Progenitor cell of endocrine pancreas (in vitro differentiated cells): ENCODE results near the gene SENP5. TPM values are rescaled to one million over a fixed set of nuclear protein-coding genes. Genes with fewer than 3 reads are reported as not detected.
"Not testable (repeated sequence)": the region's sequence is repeated elsewhere in the genome, so short reads cannot be mapped to it uniquely, and the experiment has no call there.

Experiments
- DNase-seq: peaks from one replicate; pipeline ENCODE4 v3.0.0; 2021; ENCODE audit warnings: low spot score; ENCODE audit not compliant: unreplicated experiment
- H3K27ac Mint-ChIP-seq: 2 replicates; pipeline ENCODE4 v1.8.0; 2021; ENCODE audit warnings: mild to moderate bottlenecking, moderate library complexity, mixed read lengths
- H3K27me3 Mint-ChIP-seq: 2 replicates; pipeline ENCODE4 v1.8.0; 2021; ENCODE audit warnings: mixed read lengths
- H3K36me3 Mint-ChIP-seq: 2 replicates; pipeline ENCODE4 v1.8.0; 2022; ENCODE audit warnings: mixed read lengths; ENCODE audit not compliant: insufficient read depth
- H3K4me1 Mint-ChIP-seq: 2 replicates; pipeline ENCODE4 v1.8.0; 2021; ENCODE audit warnings: low read depth, mixed read lengths
- H3K4me3 Mint-ChIP-seq: 2 replicates; pipeline ENCODE4 v1.8.0; 2021; ENCODE audit warnings: low read depth, mild to moderate bottlenecking, moderate library complexity, mixed read lengths
- H3K9me3 Mint-ChIP-seq: 2 replicates; pipeline ENCODE4 v1.8.0; 2021; ENCODE audit warnings: low read depth, mixed read lengths
- CTCF ChIP-seq: fragments of 200-600 bp; sonication (generic); IDR thresholded peaks from one replicate; pipeline ENCODE4 v1.5.0; 2021; ENCODE audit warnings: antibody characterized with exemption, mild to moderate bottlenecking; ENCODE audit not compliant: unreplicated experiment
- total RNA-seq: library from RNA; stranded (reverse); gene quantifications from 2 replicates; pipeline ENCODE4 v1.2.1, GENCODE V29; 2021

The SENP5 gene
- total RNA-seq, 1 donor from 2014 or later, result 41.1 TPM

- no peak for TF ChIP-seq CTCF
- Mint-ChIP-seq H3K27me3 (no peaks in the 10 kb centered on the region), H3K9me3 (peaks cover 6% of the 10 kb centered on the region), H3K4me1 (peaks cover 13% of the 10 kb centered on the region), H3K4me3 (peak overlapping the region; percentile 89), H3K36me3 (no peaks in the 10 kb centered on the region), H3K27ac (peak overlapping the region; percentile 94)
- no peak for DNase-seq
Measured at GRCh38 chr3:196867155-196867506, 589 bp upstream of the SENP5 start.

- H3K27ac Mint-ChIP-seq, result peak overlapping the region; percentile 98
- H3K27me3 Mint-ChIP-seq, result no peaks in the 10 kb centered on the region
- peak overlapping the region; percentile 95 for H3K4me3 Mint-ChIP-seq
- peaks cover 13% of the 10 kb centered on the region for H3K4me1 Mint-ChIP-seq
- H3K9me3 Mint-ChIP-seq, result peaks cover 6% of the 10 kb centered on the region
- peak; percentile 24 for DNase-seq
- H3K36me3 Mint-ChIP-seq, result no peaks in the 10 kb centered on the region
- TF ChIP-seq CTCF, result no peak
Measured at GRCh38 chr3:196868297-196868661, 559 bp downstream of the SENP5 start.

GRCh38 chr3:196872316-196872715, 4.6 kb downstream of the SENP5 start:
- Mint-ChIP-seq H3K4me3 (no peak overlapping the region), H3K9me3 (no peaks in the 10 kb centered on the region), H3K27ac (peak overlapping the region; percentile 31), H3K4me1 (peaks cover 10% of the 10 kb centered on the region), H3K27me3 (no peaks in the 10 kb centered on the region), H3K36me3 (no peaks in the 10 kb centered on the region)
- no peak for TF ChIP-seq CTCF
- no peak for DNase-seq

GRCh38 chr3:196874511-196875094, 6.9 kb downstream of the SENP5 start:
- not testable (repeated sequence) for H3K4me3 Mint-ChIP-seq, H3K27me3 Mint-ChIP-seq, H3K9me3 Mint-ChIP-seq, H3K4me1 Mint-ChIP-seq, DNase-seq, H3K27ac Mint-ChIP-seq, H3K36me3 Mint-ChIP-seq

GRCh38 chr3:196875258-196875657, 7.5 kb downstream of the SENP5 start:
- H3K4me3 Mint-ChIP-seq, result no peak overlapping the region
- no peak for DNase-seq
- no peak for TF ChIP-seq CTCF
- no peak overlapping the region for H3K27ac Mint-ChIP-seq
- H3K4me1 Mint-ChIP-seq, result no peaks in the 10 kb centered on the region
- no peaks in the 10 kb centered on the region for H3K27me3 Mint-ChIP-seq
- no peaks in the 10 kb centered on the region for H3K36me3 Mint-ChIP-seq
- no peaks in the 10 kb centered on the region for H3K9me3 Mint-ChIP-seq

GRCh38 chr3:196883361-196883760, 15.6 kb downstream of the SENP5 start:
- TF ChIP-seq CTCF, result no peak
- H3K27me3 Mint-ChIP-seq, result no peaks in the 10 kb centered on the region
- H3K4me1 Mint-ChIP-seq, result no peaks in the 10 kb centered on the region
- no peak overlapping the region for H3K27ac Mint-ChIP-seq
- no peaks in the 10 kb centered on the region for H3K9me3 Mint-ChIP-seq
- H3K4me3 Mint-ChIP-seq, result no peak overlapping the region
- DNase-seq, result no peak
- H3K36me3 Mint-ChIP-seq, result peaks cover 2% of the 10 kb centered on the region
